HG03025 (cell line): Measurements from ENCODE around the gene ITK.
A peak's percentile ranks its signal among the peaks of the same experiment; 100 is the strongest.
"Not testable (repeated sequence)": the region's sequence is repeated elsewhere in the genome, so short reads cannot be mapped to it uniquely, and the experiment has no call there.

Source experiments
- ATAC-seq: cut with Tn5 transposase; IDR thresholded peaks from one replicate; pipeline ENCODE4 v1.9.1; 2021; ENCODE audit warnings: mild to moderate bottlenecking, moderate library complexity; ENCODE audit not compliant: unreplicated experiment, low FRiP score

ITK gene

GRCh38 chr5:157166214-157167213 lies 14.1 kb upstream of the ITK start, which contains the start of gene GARIN3:
GARIN3 (minus strand) TSS chr5:157166264; CDS start chr5:157166168, 96 bp downstream.
- no peak for ATAC-seq

GRCh38 chr5:157167214-157167621 lies 13.4 kb upstream of the ITK start:
- ATAC-seq: no peak

GRCh38 chr5:157168286-157168685 lies 12.4 kb upstream of the ITK start:
- no peak for ATAC-seq

GRCh38 chr5:157172403-157172802 lies 8.2 kb upstream of the ITK start:
- ATAC-seq: peak; percentile 97

- ATAC-seq: no peak
Measured at GRCh38 chr5:157175071-157175612, 5.5 kb upstream of the ITK start.

- ATAC-seq: no peak
Measured at GRCh38 chr5:157177953-157178352, 2.7 kb upstream of the ITK start.

- no peak for ATAC-seq
Measured at GRCh38 chr5:157178966-157179365, 1.7 kb upstream of the ITK start.

- no peak for ATAC-seq
Measured at GRCh38 chr5:157182143-157182757, 1.6 kb downstream of the ITK start.

- no peak for ATAC-seq
Measured at GRCh38 chr5:157184117-157184670, 3.6 kb downstream of the ITK start.

GRCh38 chr5:157185122-157185521 lies 4.5 kb downstream of the ITK start:
- ATAC-seq: not testable (repeated sequence)

- ATAC-seq: no peak
Measured at GRCh38 chr5:157186309-157187045, 5.8 kb downstream of the ITK start.

GRCh38 chr5:157187046-157187754 lies 6.6 kb downstream of the ITK start:
- no peak for ATAC-seq

GRCh38 chr5:157188270-157188669 lies 7.6 kb downstream of the ITK start:
- ATAC-seq: no peak

GRCh38 chr5:157189223-157189622 lies 8.6 kb downstream of the ITK start:
- ATAC-seq: peak; percentile 83

- no peak for ATAC-seq
Measured at GRCh38 chr5:157193699-157194424, 13.2 kb downstream of the ITK start.

- no peak for ATAC-seq
Measured at GRCh38 chr5:157196045-157196444, 15.4 kb downstream of the ITK start.

- ATAC-seq: no peak
Measured at GRCh38 chr5:157197086-157197485, 16.4 kb downstream of the ITK start.

- no peak for ATAC-seq
Measured at GRCh38 chr5:157198277-157198986, 17.8 kb downstream of the ITK start.
